ENCODE results near the gene TMEM175. TPM values are rescaled to one million over a fixed set of nuclear protein-coding genes. Genes with fewer than 3 reads are reported as not detected.
"Not testable (repeated sequence)": the region's sequence is repeated elsewhere in the genome, so short reads cannot be mapped to it uniquely, and the experiment has no call there.

Gene TMEM175
- polyA plus RNA-seq, 1 donor = 25.5 TPM

DNA sequence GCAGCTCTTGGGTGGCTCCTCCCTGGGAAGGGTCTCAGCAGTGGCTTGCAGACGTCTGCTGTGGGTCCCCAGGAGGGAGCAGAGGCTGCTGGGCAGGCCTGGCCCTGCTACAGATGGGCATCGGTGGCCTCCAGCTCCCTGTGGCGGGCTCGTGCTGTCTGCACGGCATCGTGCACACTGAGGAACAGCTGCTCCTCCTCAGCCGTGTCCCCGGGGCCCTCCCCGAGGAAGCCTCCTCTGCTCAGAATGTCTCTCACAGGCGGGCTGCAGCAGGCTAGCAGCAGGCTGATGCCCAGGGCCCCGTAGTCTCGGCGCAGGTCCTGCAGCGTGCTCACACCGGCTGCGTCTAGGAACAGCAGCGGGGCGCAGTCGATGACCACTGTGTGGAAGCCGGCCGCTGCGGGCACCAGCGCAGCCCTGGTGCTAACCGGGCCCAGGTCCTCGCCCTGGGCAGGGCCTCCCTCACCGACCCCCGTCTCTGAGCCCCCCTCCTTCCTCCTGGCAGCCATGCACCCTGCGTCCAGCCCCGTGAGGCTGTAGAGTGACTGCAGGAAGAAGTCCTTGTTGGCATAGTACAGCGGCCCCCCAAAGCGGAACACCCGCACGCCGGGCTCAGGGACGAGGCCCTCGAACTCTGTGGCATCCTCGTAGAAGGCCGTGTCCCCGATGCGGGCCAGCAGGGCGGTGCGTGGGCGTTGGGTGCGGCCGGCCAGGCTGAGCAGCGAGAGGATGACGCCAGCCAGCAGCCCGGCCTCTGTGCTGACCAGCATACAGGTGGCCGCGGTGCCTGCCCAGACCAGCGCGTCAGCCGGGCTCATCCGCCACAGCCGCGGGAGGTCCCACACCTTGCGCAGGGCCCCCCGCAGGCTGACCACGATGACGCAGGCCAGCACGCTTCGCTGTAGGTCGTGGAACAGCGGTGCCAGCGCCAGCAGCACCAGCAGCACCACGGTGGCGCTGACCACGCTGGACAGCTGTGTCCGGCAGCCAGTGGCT lies 56.8 kb downstream of the TMEM175 start:
- DNase-seq = no peak

DNA sequence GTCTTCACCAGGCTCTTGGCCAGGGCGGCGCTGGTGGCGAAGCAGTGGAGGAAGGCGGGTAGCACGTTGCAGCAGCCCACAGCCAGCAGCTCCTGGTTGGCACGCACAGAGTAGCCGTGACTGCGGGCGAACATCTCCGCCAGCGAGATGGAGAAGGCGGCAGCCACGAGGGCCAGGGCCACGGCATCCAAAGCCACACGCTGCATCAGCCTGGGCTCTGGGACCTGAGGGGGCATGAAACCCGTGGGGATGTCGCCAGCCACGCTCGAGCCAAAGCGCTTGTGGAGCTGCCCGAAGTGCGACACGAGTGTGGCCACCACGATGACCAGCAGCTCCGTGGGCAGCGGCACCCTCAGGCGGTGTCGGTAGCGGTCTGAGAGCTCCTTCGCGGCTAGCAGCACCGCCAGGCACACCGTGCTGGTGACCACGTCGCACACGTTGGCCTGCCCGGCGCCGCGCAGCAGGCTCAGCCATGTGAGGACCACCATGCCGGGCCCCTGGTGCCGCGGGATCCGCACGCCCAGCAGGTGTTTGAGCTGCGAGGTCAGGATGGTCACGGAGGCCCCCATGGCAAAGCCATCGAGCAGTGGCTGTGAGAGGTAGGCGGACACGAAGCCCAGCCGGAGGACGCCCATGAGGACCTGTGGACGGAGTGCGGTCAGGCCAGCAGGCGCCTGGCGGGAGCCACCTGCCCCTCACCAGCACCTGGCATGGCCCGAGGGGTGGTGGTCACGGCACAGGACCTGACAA lies 57.6 kb downstream of the TMEM175 start:
- DNase-seq = no peak

DNA sequence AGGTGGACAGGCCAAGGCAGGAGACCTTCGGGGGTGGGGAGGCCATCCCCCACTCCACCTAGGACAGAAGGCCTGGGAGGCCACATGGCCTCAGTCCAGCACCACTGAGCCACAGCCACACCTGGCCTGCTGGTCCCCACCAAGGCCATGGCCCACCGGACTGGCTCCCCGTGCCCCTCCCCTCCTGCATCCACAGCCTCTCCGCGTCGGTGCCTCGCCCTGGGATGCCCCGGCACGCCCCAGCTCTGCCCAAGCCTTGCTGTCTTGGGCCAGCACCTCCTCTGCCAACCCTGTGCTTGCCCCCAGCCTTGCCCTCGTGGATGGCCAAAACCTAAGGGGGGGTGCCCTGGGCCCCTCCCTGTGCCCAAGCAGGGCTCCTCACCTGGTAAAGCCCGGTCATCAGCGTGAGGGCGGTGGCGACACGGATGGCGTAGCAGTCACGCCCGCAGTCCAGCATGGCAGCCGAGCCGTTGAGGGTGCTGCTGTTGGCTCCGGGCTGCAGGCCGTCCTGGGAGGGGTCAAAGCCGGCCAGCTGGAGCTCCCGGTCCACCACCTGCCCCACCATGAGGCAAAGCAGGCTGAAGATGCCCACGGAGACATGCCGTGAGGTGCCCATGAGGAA lies 58.6 kb downstream of the TMEM175 start:
- DNase-seq = no peak

DNA sequence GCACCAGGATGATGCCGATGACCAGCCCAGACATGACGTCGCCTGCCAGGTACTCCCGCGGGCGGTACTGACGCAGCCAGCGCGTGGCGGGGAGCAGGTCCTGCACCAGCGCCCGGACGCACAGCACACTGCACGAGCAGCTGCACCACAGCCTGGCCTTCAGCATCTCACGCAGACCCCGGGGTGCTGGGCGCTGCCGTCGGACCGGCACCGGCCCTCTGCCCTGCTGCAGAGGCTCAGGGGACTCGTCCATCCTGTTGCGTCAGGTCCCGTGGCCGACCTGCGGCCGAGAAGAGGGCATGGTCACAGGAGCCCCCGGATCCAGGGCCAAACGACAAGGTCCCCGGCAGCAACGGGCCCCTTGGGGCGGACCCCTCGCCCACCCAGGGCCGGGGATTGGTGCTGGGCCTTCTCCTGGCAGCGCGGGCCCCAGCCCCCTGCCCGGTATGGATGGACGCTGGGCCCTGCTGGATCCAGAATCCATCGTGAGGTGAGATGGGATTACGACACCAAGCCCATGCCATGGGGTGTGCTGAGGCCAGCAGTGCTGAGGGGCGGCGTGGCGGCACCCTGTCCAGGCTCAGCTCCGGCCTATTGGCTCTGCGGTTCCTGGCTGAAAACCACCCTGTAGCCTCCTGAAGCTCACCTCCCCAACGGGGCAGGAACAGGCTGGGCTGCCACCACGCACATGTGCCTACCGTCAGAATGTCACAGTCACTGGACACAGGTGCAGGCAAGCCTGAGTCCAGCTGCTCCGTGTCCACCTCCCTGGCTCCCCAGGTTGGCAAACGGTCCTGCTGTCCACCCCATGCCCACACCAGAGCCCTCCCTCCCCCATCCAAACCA lies 59.4 kb downstream of the TMEM175 start:
- DNase-seq = no peak

DNA sequence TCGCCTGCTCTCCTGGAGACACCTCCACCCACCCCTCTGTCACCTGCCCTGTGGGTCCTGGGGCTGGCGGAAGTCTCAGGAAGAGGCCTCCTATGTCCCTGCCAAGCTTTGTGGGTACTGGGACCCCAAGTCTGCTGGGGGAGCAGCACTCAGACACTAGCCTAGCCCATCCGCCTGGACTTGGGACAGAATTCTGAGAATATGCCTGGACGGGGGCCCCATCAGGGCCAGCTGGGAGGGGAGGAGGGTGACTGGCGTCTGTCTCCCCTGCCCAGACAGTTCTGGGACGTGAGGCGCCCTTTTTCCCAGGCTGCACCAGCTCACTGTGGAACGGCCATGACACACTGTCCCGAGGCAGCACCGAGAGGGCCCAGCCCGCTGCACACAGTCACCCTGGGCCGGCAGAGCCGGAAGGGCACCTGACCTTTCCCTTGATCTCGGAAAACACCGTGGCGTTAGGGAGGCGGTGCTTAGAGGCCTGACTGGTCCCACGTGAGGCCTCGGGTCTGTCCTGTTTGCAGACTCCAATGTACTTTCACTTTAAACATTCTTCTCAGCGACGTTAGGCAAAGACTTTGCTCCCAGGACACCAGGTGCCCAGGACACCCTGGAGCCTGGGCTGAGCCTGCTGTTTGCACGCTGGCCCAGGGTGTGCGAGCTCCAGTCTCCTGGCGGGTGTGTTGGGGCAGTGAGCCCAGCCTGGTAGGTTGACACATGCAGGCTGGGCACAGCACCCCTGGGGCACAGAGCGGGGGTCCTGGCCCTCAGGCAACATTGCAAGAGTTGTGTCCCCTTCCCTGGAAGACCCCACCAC lies 60.2 kb downstream of the TMEM175 start:
- DNase-seq = no peak

DNA sequence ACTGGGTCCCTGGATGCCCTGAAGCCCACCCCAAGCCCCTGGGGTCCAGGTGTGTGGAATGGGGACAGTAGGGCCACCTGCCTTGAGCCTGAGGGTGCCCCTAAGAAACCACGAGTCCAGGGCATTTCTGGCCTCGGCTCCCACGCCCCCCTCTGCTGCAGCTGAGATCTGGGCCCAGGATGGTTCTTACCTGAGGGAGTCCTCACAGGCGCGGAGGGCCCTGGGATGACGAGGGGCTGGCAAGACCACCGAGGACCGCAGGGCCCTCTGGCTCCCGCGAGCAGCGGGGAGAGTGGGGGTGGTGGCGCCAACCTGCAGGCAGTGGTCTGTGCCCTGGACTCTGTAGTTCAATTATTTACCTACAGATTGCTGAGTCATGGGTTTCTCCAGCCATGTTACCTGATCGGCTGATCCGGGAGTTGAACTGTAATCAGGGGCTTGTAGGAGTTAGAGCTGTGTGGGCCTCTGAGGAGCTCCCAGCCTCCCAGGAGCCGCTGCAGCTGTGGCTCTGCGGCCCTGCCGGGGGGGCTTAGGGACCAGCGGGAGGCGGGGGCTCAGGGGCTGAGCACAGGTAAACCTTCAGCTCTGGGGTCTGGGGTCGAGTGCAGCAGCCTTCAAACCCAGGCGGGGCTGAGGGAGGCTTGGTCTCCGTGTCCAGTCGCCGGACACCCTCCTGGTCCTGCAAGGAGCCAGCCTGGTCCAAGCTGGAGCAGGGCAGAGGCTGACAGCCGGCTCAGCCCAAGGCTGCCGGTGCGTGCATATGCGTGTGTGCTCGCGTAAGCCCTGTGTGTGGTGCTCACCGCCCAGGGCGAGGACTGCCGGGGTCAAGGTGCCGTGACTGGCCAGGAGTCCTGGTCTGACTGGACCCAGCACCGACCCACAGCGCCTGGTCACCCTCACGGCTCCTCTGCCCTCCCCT lies 61.1 kb downstream of the TMEM175 start, which contains the start of gene SLC26A1:
Gene SLC26A1 (minus strand): TSS at position 294 of the 919 bp plus-strand sequence. CDS start 1,701 bp downstream, outside the sequence.
- DNase-seq = no peak

DNA sequence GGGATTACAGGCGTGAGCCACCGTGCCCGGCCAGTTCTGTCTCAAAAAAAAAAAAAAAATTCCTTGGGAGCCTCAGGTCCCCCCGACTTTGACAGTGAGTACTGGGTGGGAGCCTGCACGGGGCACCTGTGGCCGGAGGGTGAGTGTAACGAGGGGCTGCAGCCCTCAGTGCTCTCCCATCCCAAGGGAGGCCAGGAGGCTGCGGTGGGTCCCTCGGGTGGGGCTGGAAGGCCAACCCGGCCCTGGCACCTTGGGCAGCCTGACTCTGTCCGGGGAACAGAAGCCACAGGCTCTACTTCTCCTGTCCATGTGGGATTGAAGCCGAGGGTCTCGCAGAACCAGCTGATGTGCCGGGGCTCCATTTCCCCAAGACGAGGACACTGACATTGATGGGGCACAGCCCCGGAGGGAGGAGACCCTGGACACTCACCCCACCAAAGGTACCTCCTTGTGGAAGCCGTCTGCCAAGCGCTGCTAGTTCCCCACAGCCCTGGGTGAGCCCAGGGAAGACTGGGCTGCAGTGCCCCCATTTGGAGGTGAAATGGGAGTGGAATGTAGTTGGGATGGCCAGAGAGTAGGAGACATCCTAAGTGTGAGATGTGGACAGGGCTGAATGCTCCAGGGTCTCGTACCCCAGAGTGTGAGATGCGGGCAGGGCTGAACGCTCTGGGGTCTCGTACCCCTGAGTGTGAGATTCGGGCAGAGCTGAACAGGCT lies 63.2 kb downstream of the TMEM175 start:
- DNase-seq = no peak

DNA sequence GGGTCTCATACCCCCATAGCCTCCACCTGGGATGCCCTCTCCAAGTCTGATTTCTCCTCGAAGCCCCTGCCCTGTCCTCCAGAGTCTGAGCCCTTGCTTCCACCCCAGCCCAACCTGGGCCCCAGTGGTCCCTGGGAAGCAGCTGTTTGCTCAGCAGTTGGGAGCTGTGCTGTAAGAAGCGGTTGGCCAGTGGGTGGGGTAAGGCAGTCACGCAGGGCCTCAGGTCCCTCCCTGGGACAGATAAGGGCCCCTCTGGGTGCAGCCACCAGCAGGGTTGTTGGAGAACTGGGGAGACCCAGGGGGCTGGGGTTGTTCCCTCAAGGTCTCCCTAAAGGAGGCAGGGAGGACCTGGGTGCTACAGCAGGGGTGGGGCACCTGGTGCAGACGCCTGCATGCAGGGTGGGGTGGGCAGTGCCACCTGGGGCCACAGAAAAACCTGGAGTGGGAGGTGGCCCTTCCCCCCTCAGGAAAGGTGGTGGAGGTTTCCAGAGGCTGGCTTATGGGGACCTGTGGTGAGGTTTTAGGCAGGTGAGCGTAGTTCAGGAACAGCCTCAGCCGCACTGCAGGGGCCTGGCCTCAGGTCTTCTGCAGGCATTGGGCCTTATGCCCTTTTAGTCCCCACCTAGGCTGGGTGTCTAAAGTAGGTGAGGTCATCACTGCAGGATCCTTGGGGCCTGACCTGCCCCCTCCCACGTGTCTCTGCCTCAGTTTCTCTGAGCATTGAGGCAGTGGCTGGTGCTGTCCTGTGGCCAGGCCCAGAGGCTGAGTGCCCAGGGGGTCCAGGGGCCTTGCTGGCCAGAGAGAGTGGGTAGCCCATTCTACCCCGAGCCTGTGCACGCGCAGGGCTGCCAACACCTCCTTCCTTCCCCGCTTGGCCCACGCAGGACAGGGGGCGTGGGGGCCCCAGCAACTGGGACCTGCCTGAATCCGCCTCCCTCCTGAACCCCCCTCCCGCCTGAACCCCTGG lies 64.1 kb downstream of the TMEM175 start:
- DNase-seq = no peak

DNA sequence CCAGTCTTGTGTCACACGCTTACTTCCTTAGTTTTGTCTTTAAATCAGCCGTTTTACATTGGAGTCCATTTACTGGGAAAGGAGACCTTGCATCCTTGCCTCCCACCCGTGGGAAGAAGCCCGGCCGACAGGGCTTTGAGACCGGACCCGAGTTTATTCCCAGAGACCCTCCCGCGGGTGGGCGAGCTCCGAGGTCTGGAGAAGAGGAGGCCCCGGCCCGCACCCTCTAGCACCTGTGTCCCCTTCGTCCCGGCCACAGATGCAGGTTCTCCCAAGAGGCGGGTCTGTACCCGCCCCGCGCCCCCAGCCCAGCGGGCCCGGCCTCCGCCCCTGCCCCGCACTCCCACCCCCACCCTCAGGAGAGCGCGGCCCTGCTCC lies 64.7 kb downstream of the TMEM175 start:
- no peak for DNase-seq

DNA sequence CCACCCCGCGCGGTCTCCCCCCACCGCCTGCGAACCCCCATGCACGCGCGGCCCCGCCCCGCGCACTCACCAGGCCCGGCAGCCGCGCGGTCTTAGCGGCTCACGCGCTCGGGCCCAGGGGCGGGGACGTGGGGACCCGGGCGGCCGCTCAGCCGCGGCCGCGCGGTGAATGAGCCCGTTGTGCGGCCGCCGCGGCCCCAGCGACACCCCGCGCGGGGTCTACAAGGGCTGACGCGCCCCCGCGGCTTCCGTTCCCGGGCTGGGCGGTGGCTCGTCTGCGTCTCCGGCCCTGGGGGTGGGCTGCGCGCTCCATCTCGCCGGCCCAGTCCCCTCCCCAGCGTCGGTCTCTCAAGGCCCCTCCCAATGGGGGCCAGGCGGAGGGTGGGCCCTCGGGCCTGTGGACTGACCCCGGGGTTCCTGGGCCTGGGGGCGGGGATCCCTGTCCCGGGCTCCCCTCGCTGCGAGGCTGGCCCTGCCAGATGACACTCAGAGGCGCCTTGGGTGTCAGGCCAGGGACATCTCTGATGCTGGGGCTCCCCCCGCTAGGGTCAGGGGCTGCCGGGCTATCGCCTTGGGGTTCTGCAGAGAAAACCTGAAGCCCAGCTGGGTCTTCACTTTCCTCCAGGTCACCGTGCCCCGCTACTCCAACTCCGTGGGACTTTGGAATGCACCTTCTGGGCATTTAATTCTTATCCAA lies 65.3 kb downstream of the TMEM175 start:
- DNase-seq = no peak

DNA sequence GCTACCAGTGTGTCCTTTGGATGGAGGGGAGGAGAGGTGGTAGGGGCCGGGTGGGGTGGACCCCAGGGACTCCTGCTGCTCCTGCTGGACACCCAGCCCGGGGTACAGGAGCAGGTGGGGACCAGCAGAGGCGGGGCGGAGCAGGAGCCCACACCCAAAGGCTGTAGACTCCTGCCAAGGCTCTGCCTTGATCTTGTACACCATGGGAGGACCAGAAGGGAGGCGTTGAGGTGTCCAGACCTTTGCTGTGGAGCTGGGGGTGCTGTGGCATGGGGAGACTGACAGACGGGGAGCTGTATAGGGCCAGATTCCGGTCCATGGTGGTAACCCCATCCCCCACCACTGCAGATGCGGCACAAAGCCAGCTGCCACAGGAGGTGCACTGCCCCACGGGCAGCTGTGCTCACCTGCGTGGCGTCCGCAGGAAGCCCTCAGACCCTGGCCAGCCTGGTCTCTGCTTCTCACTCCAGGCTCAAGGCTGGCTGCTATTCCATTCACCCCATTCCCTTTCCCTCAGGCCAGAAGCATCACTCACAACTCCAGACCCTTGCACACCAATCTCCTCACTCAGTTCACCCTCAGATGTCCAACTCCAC lies 65.9 kb downstream of the TMEM175 start:
- no peak for DNase-seq

DNA sequence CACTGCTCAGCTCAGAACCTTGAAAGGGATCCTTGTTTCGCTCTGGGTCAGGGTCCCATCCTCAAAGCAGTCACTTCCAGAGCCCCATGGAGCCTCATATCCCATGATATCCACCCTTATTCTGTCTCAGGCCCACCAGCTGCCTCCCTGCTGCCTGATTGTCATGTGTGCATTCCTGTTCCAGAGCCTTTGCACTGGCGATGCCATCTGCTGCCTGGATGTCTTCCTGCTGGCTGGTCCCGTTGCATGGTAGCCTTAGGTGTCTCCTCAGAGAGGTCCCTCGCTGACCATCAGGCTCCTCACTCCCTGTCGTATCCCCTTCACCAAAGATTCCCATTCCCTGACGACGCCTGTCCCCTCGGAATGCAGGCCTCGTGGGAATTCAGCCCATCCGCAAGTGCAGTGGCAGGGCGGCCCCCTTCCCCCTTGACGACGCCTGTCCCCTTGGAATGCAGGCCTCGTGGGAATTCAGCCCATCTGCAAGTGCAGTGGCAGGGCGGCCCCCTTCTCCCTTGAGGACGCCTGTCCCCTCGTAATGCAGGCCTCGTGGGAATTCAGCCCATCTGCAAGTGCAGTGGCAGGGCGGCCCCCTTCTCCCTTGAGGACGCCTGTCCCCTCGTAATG lies 67.1 kb downstream of the TMEM175 start:
- DNase-seq = not testable (repeated sequence)

DNA sequence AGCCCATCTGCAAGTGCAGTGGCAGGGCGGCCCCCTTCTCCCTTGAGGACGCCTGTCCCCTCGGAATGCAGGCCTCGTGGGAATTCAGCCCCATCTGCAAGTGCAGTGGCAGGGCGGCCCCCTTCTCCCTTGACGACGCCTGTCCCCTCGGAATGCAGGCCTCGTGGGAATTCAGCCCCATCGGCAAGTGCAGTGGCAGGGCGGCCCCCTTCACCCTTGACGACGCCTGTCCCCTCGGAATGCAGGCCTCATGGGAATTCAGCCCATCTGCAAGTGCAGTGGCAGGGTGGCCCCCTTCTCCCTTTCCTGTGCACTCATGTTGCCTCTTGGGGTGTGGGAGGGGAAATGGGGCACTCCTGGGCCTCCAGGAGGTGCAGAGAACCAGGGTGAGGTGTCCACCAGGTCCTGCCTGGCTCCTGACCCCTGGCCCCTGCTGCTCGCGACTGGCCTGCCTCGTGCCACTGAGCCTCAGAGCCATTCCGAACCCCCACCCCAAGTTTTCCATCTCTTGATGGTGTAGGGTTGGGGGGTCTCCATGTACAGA lies 67.7 kb downstream of the TMEM175 start:
- no peak for DNase-seq

DNA sequence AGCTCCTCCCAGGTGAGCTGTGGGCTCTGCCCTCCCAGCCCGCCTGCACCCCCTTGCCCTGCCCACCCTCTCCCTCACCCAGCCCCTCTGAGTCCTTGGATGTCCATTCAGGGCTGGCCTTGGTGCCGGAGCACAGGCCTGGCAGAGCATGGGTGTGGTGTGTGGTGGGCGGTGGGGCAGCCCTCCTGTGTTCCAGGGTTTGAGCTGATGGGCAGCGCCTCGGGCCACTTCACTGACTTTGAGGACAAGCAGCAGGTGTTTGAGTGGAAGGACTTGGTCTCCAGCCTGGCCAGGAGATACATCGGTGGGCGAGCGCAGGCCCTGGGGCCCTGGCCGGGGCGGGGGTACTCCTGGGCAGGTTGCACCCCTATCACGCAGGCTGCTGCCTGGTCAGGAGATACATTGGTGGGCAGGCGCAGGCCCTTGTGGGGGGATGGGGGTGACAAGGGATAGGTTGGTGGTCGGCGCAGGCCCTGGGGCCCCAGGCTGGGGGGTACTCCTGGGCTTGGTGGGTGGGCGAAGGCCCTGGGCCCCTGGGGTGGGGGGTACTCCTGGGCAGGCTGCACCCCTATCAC lies 68.5 kb downstream of the TMEM175 start:
- no peak for DNase-seq

DNA sequence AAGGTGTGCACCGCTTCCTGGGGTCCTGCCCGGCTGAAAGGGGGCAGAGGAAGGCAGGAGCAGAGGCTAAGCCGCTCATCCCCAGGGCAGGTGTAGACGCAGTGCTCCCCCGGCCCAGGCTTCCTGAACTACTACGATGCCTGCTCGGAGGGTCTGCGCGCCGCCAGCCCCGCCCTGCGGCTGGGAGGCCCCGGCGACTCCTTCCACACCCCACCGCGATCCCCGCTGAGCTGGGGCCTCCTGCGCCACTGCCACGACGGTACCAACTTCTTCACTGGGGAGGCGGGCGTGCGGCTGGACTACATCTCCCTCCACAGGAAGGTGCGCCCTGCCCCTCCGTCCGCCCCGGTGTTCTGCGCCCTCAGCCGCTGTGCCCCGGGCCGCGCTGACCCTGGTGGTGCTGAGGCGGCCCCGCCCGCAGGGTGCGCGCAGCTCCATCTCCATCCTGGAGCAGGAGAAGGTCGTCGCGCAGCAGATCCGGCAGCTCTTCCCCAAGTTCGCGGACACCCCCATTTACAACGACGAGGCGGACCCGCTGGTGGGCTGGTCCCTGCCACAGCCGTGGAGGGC lies 69.4 kb downstream of the TMEM175 start:
- DNase-seq = no peak

Measured in left kidney (tissue), 2 donors.